HG02678 (cell line): ENCODE data around the gene VTN.

Experiments used
- ATAC-seq: cut with Tn5 transposase; IDR thresholded peaks from one replicate; pipeline ENCODE4 v1.9.1; 2021; ENCODE audit warnings: mild to moderate bottlenecking, moderate library complexity; ENCODE audit not compliant: unreplicated experiment

The VTN gene

DNA sequence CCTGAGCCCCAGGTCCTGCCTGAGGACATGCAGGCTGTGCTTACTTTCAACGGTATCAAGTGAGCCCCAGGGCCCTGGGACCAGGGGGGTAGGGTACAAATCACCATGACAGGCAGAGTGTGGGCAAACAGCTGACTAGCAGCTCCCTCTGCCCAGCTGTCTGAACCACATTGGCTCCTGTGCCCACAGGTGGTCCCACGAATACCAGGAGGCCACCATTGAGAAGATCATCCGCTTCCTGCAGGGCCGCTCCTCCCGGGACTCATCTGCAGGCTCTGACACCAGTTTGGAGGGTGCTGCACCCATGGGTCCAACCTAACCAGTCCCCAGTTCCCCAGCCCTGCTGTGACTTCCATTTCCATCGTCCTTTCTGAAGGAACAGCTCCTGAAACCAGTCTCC, 25.9 kb upstream of the VTN start:
- no peak for ATAC-seq

DNA sequence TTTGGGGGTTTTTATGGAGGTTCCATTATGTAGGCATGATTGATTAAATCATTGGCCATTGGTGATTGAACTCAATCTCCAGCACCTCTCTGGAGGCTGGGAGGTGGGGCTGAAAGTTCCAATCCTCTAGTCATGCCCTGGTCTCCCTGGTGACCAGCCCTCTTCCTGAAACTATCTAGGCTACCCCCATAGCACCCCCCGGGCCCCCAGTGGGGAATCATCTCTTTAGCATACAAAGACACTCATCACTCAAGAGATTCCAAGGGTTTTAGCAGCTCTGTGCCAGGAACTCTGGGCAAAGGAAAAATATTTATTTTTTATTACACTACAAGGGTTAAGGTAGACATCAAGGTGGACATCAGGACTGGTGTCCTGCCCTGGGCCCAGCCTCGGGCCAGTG, 25.3 kb upstream of the VTN start:
- no peak for ATAC-seq

DNA sequence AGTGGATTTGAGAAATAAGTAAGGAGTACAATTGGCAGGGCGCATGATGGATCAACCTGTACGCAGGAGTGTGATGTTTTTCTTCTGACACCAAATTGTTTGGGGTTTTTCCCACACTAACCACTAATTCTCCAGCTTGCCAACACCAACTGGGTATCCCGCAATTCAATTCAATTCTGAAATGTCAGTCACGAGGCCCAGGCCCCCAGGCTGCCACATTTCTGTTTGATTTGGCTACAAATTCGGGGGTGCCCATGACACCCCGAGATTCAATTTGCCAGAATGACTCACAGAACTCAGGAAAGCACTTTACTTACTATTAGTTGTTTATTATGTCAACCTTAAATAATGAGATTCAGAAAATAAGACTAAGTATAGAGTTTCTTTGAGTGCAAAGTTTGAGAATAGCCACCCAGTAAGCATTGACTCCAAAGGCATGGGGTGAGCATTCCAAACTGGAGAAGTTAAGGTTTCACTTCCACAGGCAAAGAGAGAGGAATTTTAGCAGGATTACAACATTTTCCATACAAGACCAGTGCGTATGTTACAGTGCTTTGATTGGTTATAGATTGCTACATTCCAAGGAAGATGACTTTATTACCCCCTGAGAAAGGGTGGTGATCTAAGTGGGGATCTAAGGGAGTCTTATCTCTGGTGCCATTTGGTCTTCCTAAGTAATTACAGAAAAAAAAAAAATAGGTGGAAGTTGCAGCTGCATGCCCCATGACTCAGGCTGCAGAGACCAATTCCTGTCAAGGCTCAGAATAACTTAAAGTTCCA, 24.4 kb upstream of the VTN start:
- no peak for ATAC-seq

DNA sequence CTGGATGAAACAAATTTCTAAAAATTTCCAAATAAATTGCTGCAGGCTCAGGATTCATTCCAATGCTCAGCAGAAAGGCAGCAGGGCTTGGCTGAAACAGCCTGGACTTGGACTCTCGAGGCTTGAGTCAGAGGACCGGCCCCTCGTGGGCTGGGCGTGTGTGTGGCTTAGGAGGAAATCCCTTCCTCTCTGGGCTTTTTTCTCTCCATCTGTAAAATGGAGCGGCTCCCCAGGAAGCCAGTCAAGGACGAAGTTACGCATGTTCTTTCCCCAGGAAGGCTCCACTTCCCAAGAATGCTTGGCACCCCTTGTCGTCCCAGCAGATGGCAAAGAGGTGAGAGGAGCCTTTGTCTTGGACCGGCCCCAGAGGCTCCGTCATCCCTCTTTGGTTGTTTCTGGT, 22.4 kb upstream of the VTN start:
- no peak for ATAC-seq

DNA sequence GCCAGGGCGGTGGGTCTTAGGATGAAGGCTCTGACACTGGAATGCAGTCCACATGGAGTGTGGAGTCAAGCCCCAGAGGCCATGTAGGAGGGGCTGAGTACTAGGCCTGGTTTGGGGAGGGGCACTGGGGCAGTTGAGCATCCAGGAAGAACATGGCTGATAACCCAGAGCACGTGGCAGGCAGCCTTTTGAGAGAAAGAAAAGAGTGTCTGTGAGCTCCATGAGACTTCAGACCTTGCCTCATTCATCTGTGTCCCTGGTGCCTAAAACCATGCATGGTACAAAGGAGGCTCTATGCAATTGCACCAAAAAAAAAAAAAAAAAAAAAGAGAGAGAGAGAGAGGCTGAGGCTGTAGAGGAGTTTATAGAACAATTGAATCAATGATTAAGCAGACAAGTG, 21.3 kb upstream of the VTN start:
- ATAC-seq: no peak

DNA sequence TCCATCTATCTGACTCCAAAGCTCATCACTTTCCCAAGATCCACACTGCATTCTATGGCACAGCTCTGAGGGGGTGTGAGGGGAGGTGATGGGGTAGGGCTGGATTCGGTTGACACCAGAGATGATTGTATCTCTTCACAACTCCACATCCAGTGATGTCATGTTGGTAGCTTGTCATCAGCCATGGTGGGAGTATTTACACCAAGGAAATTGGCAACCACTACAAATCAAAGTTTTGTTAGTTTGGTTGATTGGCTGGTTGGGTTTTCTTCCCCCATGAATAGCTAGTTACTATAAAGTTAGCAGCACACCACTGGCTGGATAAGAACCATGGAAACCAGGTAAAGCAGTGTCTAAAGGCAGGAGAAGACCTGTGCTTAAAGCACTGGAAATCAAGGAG, 20.9 kb upstream of the VTN start:
- no peak for ATAC-seq

DNA sequence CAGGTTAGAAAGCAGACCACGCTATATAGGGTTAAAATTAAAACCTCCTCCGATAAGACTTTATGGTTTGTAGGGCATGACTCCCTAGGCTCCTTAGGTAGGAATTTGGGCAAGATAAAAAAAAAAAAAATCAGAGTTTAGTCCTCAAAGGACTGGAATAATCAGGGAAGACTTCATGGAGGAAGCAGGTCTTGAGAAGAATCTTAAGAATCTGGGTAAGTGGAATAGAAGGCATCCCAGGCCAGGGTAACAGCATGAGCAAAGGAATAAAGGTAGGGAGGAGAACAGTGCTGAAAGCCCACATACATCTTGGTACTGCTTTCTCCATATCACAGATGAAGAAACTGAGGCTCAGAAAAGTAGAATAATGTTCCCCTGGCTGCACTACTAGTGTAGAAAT, 20.5 kb upstream of the VTN start:
- no peak for ATAC-seq

DNA sequence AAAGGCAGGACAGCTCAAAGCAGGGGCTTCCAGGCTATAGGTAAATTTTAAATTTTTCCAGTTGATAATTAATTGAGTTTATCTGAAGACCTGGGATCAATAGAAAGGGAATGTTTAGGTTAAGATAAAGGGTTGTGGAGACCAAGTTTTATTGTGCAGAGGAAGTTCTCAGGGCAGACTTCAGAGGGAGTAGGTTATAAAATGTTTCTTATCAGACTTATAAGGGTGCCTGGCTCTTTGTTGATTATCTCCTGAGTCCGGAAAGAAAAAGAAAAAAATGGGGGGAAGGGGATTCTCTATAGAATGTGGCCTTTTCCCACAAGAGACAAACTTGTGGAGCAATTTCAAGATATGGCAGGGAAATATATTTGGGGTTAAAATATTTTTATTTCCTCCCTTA, 20.0 kb upstream of the VTN start:
- no peak for ATAC-seq

DNA sequence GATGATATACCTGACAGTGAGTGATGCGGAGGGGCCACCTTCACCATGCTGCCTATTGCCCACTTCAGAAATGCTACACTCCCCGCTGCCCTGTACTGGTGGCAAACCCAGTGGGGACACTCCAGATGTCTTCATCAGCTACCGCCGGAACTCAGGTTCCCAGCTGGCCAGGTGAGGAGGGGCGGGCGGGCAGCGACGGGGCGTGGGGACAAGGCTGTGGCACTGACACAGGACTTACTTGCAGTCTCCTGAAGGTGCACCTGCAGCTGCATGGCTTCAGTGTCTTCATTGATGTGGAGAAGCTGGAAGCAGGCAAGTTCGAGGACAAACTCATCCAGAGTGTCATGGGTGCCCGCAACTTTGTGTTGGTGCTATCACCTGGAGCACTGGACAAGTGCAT, 18.0 kb upstream of the VTN start:
- ATAC-seq: no peak

DNA sequence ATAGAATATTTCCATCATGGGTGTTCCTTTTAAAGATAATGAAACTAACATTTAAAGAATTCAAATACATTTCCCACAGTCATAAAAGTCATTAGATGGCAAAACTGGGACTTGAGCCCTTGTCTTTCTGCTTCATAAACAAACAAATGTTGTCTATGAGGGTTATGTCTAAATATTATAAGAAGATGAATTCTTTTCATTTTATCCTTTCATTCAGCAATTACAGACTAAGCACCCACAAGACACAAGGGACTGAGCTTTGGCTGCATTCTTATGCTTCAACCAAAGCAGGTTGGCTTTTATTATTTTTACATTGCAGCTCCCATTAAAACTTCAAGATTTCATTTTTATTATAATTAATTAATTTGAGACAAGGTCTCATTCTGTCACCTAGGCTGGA, 16.3 kb upstream of the VTN start:
- no peak for ATAC-seq

DNA sequence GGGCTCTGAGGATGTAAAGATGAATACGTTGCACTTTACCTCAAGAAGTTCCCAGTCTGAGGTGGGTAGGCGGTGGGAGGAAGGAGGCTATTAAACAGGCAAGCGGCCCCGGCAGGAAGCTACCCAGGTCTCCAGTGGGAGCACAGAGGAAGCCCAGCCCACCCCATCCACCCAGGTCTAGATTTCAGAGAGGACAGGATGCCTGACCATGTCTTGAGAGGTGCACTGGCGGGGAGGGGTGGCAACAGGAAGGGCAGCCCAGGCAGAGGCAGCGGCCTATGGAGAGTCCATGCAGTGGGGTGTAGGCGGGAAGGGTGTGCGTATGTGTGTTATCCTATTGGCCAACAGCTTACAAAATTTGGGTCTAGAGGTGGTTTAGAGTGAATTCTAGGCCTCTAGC, 15.3 kb upstream of the VTN start:
- ATAC-seq: no peak

DNA sequence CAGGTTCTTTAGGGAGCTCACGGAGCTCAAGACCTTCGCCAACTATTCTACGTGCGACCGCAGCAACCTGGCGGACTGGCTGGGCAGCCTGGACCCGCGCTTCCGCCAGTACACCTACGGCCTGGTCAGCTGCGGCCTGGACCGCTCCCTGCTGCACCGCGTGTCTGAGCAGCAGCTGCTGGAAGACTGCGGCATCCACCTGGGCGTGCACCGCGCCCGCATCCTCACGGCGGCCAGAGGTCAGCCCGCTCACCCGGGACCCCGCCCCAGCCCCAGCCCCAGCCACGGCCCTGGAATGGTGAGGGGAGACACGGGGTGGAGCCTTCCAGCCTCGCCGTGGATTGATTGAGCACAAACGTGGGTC, 14.9 kb upstream of the VTN start:
- peak; percentile 15 for ATAC-seq

DNA sequence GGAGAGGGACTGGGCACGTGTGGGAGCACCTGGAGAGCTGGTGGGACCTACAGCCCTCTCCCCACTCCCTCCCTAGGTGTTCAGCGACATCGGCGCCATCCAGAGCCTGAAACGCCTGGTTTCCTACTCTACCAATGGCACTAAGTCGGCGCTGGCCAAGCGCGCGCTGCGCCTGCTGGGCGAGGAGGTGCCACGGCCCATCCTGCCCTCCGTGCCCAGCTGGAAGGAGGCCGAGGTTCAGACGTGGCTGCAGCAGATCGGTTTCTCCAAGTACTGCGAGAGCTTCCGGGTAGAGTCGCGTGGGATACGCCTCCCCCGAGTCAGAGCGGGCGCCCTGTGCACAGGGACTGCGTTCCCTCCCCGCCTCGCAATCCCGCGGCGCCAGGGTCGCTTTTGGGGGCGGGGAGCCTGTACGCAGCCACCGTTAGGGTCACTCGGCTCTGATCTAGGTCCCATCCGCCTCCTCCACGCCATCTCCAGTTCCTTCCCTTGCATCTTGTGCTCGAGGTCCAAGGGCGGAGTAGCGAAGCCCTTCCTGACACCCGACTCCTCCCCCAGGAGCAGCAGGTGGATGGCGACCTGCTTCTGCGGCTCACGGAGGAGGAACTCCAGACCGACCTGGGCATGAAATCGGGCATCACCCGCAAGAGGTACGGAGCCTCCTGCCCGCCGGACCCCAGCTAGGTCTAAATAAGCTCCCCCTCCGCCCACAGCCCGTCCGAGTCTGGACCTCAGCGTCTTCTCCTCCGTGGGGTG, 14.4 kb upstream of the VTN start:
- ATAC-seq: peak; percentile 76

DNA sequence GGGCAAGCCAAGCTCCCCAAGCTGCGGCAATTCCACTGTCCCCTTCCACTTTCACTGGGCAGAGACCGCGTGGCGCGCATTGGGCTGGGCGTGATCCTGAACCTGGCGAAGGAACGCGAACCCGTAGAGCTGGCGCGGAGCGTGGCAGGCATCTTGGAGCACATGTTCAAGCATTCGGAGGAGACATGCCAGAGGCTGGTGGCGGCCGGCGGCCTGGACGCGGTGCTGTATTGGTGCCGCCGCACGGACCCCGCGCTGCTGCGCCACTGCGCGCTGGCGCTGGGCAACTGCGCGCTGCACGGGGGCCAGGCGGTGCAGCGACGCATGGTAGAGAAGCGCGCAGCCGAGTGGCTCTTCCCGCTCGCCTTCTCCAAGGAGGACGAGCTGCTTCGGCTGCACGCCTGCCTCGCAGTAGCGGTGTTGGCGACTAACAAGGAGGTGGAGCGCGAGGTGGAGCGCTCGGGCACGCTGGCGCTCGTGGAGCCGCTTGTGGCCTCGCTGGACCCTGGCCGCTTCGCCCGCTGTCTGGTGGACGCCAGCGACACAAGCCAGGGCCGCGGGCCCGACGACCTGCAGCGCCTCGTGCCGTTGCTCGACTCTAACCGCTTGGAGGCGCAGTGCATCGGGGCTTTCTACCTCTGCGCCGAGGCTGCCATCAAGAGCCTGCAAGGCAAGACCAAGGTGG, 11.2 kb upstream of the VTN start:
- no peak for ATAC-seq

DNA sequence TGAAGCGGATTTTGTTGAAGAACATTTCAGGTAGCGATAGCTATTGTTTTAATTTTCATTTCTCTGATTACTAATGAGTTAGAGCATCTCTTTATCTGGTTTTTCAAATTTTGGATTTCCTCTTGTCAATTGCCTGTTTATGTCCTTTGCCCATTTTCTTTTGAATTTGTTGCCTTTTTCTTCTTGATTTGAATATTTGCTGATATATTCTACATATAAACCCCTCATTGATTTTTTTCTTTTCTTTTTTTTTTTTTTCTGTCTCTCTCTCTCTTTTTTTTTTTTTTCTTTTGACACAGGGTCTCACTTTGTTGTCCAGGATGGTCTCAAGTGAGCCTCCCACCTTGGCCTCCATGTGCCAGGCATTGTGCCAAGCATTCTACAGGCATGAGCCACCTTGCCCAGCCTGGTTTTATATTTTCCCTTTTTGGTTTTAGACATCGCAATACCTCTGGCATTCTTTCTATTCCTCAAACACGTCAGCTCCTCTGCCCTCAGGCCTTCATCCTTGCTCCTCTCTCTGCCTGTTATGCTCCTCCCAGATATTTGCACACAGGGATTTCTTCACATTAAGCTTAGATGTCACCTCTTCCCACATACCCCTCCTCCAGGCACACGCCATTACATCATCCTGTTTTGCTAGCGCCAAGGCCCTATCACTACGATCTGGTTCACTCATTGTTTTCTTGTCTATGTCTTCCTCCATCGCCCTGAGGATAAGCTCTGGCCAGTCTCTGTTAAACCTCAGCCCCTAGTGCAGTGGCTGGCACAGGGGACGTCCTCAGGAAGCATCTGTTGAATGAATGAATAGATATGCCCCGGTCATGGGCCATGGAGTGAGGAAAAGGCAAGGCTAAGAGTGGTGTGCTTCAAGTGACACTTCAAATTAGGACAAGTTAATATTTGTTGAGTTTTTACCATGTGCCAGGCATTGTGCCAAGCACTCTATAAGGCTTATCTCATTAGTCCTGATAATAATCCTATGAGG, 10.0 kb upstream of the VTN start:
- ATAC-seq: no peak

DNA sequence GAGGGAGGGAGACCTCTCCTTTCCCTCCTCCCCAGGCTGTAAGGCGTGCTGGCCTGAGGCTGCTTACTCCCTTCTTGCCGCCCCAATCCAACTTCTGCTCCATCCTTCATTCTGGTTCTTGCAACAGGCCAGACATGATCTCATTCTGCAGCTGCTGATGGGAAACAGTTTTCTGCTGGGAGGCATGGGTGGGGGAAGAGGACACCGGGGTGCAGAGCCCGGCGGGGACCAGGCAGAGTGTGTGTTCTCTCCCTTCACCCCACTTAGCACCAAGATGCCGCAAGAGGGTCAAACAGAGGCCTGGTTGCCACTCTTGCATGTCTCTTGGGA, 2.8 kb upstream of the VTN start:
- no peak for ATAC-seq

DNA sequence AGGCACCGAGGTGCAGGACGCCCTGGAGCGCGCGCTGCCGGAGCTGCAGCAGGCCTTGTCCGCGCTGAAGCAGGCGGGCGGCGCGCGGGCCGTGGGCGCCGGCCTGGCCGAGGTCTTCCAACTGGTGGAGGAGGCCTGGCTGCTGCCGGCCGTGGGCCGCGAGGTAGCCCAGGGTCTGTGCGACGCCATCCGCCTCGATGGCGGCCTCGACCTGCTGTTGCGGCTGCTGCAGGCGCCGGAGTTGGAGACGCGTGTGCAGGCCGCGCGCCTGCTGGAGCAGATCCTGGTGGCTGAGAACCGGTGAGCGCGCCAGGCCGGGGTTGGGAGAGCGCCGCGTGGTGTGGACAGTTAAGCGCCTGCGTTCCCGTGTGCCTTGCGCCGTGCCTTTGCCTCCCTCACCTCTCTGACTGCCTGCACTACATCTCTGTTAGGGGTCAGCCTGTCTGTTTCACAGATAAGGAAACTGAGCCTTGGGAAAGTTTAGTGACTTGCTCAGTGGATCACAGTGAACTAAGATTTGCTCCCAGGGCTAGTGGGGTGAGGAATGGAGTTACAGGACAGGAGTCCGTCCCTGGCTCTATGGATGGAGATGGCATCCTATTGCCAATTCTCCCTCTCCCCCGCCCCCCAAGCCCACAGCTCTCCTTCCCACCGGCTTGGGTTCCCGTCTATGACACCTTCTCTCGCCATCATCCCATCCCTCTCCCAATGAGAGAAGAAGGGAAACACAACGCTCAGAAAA, 2.3 kb upstream of the VTN start:
- peak; percentile 16 for ATAC-seq

DNA sequence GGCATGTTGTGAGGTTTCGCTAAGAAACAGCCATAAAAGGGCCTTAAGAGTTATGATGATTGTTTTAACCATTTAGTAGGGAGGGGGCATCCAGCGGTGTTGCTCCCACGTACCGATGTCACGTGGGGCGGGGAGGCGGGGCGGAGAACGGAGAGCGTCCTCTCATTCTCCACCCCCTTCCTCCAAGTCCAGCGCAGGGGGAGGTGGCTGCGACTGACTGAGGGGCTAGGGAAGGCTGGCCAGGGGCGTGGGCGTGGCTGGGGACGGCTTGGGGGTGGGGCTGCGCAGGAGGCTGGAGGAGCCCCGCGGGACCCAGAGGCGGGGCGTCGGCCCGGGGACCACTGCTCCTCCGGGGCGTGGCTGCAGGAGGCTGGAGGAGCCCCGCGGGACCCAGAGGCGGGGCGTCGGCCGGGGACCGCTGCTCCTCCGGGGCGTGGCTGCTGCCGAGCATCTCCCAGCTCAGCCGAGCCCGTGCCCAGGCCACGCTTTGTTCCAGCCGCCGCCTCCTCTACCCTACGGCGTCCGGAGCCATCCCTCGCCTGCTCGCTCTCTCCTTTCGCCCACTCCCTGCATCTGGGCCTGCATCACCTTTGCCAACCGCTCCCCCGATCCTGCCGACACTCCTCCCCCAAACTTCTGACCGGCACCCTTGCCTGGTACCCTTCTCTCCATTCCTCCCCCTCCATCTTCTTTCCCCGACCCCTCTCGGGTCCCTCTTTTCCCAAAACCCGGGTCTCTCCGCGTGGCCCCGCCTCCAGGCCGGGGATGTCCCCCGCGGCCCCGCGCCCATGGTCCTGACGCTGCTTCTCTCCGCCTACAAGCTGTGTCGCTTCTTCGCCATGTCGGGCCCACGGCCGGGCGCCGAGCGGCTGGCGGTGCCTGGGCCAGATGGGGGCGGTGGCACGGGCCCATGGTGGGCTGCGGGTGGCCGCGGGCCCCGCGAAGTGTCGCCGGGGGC, 1.4 kb upstream of the VTN start, which contains the start of gene SARM1:
SARM1 (plus strand) TSS at position 450 of the 958 bp plus-strand sequence; CDS start at position 789, 339 bp downstream.
- peak; percentile 83 for ATAC-seq

DNA sequence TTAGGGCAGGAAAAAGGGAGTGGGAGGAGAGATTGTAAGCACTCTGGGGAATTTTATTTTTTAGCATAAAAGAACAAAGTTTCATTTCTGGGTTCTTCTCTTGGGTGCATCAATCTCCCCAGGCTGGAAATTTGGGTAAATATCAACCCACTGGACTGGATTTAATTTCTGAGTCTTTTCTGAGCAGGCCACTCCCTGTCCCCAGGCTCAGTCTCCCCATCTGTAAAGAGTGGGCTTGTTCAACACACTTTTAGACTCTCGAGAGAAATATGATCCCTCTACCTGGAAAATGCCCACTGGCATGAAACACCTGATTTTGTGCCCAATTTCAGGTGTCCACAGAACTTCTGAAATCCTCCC, 617 bp upstream of the VTN start:
- no peak for ATAC-seq
